Smooth muscle cell (in vitro differentiated cells): ENCODE measurements around the gene P3H3. TPM values are rescaled to one million over a fixed set of nuclear protein-coding genes. Genes with fewer than 3 reads are reported as not detected.

Source experiments
- DNase-seq: peaks from one replicate; lab custom pipeline; 2025; ENCODE audit not compliant: unreplicated experiment; lab: John Stamatoyannopoulos, UW
- H2AFZ ChIP-seq: fragments of 200-600 bp; sonication (generic); 2 replicates; pipeline ENCODE4 v1.6.0; 2016; ENCODE audit warnings: antibody characterized with exemption, low read depth, mild to moderate bottlenecking
- H3F3A ChIP-seq: fragments of 200-600 bp; sonication (generic); 2 replicates; pipeline ENCODE4 v1.6.0; 2017; ENCODE audit warnings: antibody characterized with exemption, low read depth
- H3K27ac ChIP-seq: fragments of 200-600 bp; sonication (generic); 2 replicates; pipeline ENCODE4 v1.5.1; 2016; ENCODE audit warnings: low read depth, mild to moderate bottlenecking
- H3K27me3 ChIP-seq: fragments of 200-600 bp; sonication (generic); 2 replicates; pipeline ENCODE4 v1.6.1; 2016; ENCODE audit warnings: low read depth, mild to moderate bottlenecking
- H3K36me3 ChIP-seq: fragments of 200-600 bp; sonication (generic); 2 replicates; pipeline ENCODE4 v1.5.1; 2016; ENCODE audit warnings: low read depth
- H3K4me1 ChIP-seq: fragments of 200-600 bp; sonication (generic); 2 replicates; pipeline ENCODE4 v1.5.1; 2016; ENCODE audit warnings: low read depth
- H3K4me2 ChIP-seq: fragments of 200-600 bp; sonication (generic); 2 replicates; pipeline ENCODE4 v1.6.0; 2016; ENCODE audit warnings: mild to moderate bottlenecking
- H3K4me3 ChIP-seq: fragments of 200-600 bp; sonication (generic); 2 replicates; pipeline ENCODE4 v1.5.1; 2016; ENCODE audit warnings: mild to moderate bottlenecking
- H3K79me2 ChIP-seq: fragments of 200-600 bp; sonication (generic); 2 replicates; pipeline ENCODE4 v1.6.0; 2016; ENCODE audit warnings: low read depth, mild to moderate bottlenecking
- H3K9ac ChIP-seq: fragments of 200-600 bp; sonication (generic); 2 replicates; pipeline ENCODE4 v1.6.0; 2016; ENCODE audit warnings: low read depth
- H3K9me3 ChIP-seq: fragments of 200-600 bp; sonication (generic); replicated peaks from 2 replicates; pipeline ENCODE4 v1.5.1; 2016; ENCODE audit warnings: low read depth
- H4K20me1 ChIP-seq: fragments of 200-600 bp; sonication (generic); 2 replicates; pipeline ENCODE4 v1.6.0; 2016; ENCODE audit warnings: low read depth
- WGBS: methylation state at CpG from one replicate; pipeline ENCODE4 v1.1.7; 2016; ENCODE audit warnings: low lambda C conversion rate; 5-methylcytosine and 5-hydroxymethylcytosine counted together
- polyA plus RNA-seq: library from polyadenylated mRNA; unstranded; fragments of >200 nt; fragmentation: Nextera tagmentation; extraction: Ambion mirVana; gene quantifications from 2 replicates; pipeline ENCODE4 v1.2.1, GENCODE V29; 2016
- total RNA-seq: library from RNA; depleted of rRNA; stranded (reverse); fragments of >200 nt; gene quantifications from 2 replicates; pipeline ENCODE4 v1.2.3, GENCODE V29; 2014
- TF ChIP-seq, protein P1 (sequence below): fragments of 200-600 bp; sonication (generic); IDR thresholded peaks from 2 replicates; pipeline ENCODE4 v1.5.1; 2017; ENCODE audit warnings: borderline replicate concordance, mild to moderate bottlenecking, antibody characterized with exemption; ENCODE audit not compliant: insufficient read depth, poor library complexity, severe bottlenecking

The P3H3 gene
- total and polyA plus RNA-seq, 2 experiments from 2014 or later: 42.8 to 108 TPM

DNA sequence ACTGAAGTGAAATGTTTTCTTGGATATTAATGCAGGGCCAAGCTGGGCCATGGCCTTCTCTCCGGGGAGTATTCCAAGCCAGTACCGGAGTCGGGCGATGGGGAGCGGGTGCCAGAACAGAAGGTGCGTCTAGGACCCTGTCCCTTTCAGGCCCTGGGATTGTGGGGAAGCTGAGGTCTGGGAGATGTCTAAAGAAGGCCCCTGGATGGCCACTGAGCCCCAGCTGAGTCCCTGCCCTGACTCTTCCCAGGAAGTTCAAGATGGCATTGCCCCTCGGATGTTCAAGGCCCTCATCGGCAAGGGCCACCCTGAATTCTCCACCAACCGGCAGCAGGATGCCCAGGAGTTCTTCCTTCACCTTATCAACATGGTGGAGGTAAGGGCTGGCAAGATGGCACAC is 31.9 kb downstream of the P3H3 start:
- peaks cover 12% of the 10 kb centered on the region for H3F3A ChIP-seq
- no peak overlapping the region for H2AFZ ChIP-seq
- no peak overlapping the region for H3K9ac ChIP-seq
- no peaks in the 10 kb centered on the region for H3K27me3 ChIP-seq
- H3K4me3 ChIP-seq: no peak overlapping the region
- H3K4me2 ChIP-seq: no peak overlapping the region
- peaks cover 4% of the 10 kb centered on the region for H3K79me2 ChIP-seq
- H3K27ac ChIP-seq: no peak overlapping the region
- 95% methylated on average over 9 of the region's 9 CpGs for WGBS
- peaks cover under 1% of the 10 kb centered on the region for H4K20me1 ChIP-seq
- no peaks in the 10 kb centered on the region for H3K36me3 ChIP-seq
- TF ChIP-seq, protein P1, sequence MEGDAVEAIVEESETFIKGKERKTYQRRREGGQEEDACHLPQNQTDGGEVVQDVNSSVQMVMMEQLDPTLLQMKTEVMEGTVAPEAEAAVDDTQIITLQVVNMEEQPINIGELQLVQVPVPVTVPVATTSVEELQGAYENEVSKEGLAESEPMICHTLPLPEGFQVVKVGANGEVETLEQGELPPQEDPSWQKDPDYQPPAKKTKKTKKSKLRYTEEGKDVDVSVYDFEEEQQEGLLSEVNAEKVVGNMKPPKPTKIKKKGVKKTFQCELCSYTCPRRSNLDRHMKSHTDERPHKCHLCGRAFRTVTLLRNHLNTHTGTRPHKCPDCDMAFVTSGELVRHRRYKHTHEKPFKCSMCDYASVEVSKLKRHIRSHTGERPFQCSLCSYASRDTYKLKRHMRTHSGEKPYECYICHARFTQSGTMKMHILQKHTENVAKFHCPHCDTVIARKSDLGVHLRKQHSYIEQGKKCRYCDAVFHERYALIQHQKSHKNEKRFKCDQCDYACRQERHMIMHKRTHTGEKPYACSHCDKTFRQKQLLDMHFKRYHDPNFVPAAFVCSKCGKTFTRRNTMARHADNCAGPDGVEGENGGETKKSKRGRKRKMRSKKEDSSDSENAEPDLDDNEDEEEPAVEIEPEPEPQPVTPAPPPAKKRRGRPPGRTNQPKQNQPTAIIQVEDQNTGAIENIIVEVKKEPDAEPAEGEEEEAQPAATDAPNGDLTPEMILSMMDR: no peak
- no peak for DNase-seq
- H3K4me1 ChIP-seq: no peaks in the 10 kb centered on the region
- no peaks in the 10 kb centered on the region for H3K9me3 ChIP-seq

DNA sequence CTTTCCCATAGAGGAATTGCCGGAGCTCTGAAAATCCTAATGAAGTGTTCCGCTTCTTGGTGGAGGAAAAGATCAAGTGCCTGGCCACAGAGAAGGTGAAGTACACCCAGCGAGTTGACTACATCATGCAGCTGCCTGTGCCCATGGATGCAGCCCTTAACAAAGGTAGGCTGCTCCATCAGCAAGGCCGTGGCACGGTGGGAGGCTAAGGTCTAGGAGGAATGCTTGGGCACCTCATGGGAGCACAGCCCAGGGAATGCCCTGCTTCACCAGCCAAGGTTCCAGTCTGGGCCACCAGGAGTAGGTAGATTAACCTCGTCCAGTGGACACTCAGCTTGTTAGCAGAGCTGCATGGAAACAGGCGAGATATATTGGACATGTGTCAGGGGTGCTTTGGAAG is 32.7 kb downstream of the P3H3 start:
- TF ChIP-seq, protein P1: no peak
- H3K27ac ChIP-seq: no peak overlapping the region
- H3K9me3 ChIP-seq: no peaks in the 10 kb centered on the region
- no peaks in the 10 kb centered on the region for H4K20me1 ChIP-seq
- no peak overlapping the region for H3K4me2 ChIP-seq
- no peaks in the 10 kb centered on the region for H3K36me3 ChIP-seq
- H3K4me3 ChIP-seq: no peak overlapping the region
- peaks cover 20% of the 10 kb centered on the region for H3F3A ChIP-seq
- no peak overlapping the region for H3K9ac ChIP-seq
- no peak overlapping the region for H2AFZ ChIP-seq
- no peaks in the 10 kb centered on the region for H3K4me1 ChIP-seq
- H3K79me2 ChIP-seq: no peaks in the 10 kb centered on the region
- DNase-seq: no peak
- WGBS: 98% methylated on average over 7 of the region's 7 CpGs
- H3K27me3 ChIP-seq: no peaks in the 10 kb centered on the region

DNA sequence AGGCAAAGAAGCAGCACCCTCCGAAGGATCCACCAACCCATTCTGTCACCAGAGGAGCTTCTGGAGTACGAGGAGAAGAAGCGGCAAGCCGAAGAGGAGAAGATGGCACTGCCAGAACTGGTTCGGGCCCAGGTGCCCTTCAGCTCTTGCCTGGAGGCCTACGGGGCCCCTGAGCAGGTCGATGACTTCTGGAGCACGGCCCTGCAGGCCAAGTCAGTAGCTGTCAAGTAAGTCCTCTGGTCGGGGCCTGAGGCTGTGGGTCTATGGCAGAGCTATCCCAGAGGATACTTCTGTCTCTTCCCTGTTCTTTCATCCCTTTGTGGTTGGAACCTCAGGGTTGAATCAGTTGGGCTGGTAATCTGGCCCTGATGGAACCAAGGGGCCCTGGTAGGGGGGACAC is 33.2 kb downstream of the P3H3 start:
- WGBS: over 99% methylated on average over 9 of the region's 9 CpGs
- Histone ChIP-seq H3K27me3 (no peaks in the 10 kb centered on the region), H3K27ac (no peak overlapping the region), H3K4me1 (no peaks in the 10 kb centered on the region), H3K9me3 (no peaks in the 10 kb centered on the region), H2AFZ (no peak overlapping the region), H3K4me3 (no peak overlapping the region), H3K36me3 (no peaks in the 10 kb centered on the region), H3K9ac (no peak overlapping the region), H3K79me2 (no peaks in the 10 kb centered on the region), H4K20me1 (no peaks in the 10 kb centered on the region), H3K4me2 (no peak overlapping the region), H3F3A (peaks cover 20% of the 10 kb centered on the region)
- DNase-seq: no peak
- TF ChIP-seq, protein P1: no peak

DNA sequence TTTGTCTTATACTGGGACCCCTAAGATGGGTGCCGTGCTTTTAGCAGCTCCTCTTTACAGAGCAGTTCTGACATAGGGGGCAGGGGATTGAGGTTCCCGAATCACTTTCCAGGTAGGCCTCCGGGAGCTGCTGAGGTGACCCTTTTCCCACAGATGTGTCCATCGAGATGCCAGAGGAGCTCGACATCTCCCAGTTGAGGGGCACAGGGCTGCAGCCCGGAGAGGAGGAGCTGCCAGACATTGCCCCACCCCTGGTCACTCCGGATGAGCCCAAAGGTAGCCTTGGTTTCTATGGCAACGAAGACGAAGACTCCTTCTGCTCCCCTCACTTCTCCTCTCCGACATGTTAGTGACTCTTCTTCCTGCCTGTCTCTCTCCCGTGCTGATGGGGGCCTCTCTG is 34.8 kb downstream of the P3H3 start:
- H3K27me3 ChIP-seq: no peaks in the 10 kb centered on the region
- TF ChIP-seq, protein P1: no peak
- peaks cover 22% of the 10 kb centered on the region for H3F3A ChIP-seq
- H3K4me1 ChIP-seq: no peaks in the 10 kb centered on the region
- DNase-seq: no peak
- no peak overlapping the region for H3K9ac ChIP-seq
- H3K4me3 ChIP-seq: no peak overlapping the region
- H3K79me2 ChIP-seq: peaks cover 7% of the 10 kb centered on the region
- no peaks in the 10 kb centered on the region for H3K9me3 ChIP-seq
- no peak overlapping the region for H2AFZ ChIP-seq
- WGBS: 97% methylated on average over 11 of the region's 11 CpGs
- H4K20me1 ChIP-seq: peaks cover 6% of the 10 kb centered on the region
- H3K36me3 ChIP-seq: no peaks in the 10 kb centered on the region
- H3K4me2 ChIP-seq: no peak overlapping the region
- no peak overlapping the region for H3K27ac ChIP-seq
